ENCODE data around the gene C3orf18. TPM values are rescaled to one million over a fixed set of nuclear protein-coding genes. Genes with fewer than 3 reads are reported as not detected.

Gene C3orf18
- total and polyA plus RNA-seq, 2 experiments from 2014 or later: 2.9 to 5.6 TPM

GRCh38 chr3:50572158-50572557, 4.6 kb upstream of the C3orf18 start:
- TF ChIP-seq EZH2 (IDR thresholded peaks at IDR 0.05; ENCODE audit: borderline replicate concordance) (no peak), EZH2phosphoT487 (IDR thresholded peaks at IDR 0.05; ENCODE audit: low read depth, severe bottlenecking, unreplicated experiment) (no peak), CTCF (IDR thresholded peaks at IDR 0.05; ENCODE audit: poor library complexity) (peak; percentile 69)
- WGBS (ENCODE audit: low lambda C conversion rate, missing lambda C conversion rate): 55% methylated on average over 1 of the region's 1 CpG
- peak; percentile 83 for DNase-seq (ENCODE audit: low spot score)

DNA sequence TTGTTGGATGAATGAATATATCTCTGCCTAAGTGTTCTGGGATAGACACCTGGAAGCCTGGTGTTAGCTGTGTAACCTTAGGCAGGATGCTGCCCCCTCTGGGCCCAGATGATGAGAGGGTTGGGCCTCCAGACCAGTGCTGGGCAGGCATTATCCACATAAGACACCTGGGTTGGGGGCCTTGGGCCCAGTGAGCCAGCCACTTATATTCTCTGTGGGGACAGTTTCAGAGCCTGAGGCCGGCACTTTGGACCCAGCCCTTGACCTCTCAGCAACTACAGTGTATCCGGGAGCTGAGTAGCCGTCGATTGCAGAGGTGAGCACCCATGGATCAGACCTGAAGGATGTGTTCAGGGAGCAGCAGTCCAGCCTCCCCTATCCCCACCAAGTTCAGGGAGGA, 3.9 kb upstream of the C3orf18 start:
- Histone ChIP-seq H2AFZ (no peak overlapping the region), H3K4me3 (no peak overlapping the region), H3K36me3 (replicated peaks; ENCODE audit: insufficient read depth, low read depth) (no peaks in the 10 kb centered on the region), H3K79me2 (peaks cover 10% of the 10 kb centered on the region), H3K9me2 (replicated peaks; ENCODE audit: insufficient read depth) (no peaks in the 10 kb centered on the region), H3K4me2 (no peak overlapping the region), H3K27ac (no peak overlapping the region), H3K9me3 (ENCODE audit: low read depth) (no peaks in the 10 kb centered on the region), H3K27me3 (no peaks in the 10 kb centered on the region), H3K4me1 (ENCODE audit: insufficient read depth) (peaks cover 17% of the 10 kb centered on the region), H4K20me1 (ENCODE audit: insufficient read depth, poor library complexity, severe bottlenecking) (no peaks in the 10 kb centered on the region)
- no peak for DNase-seq (ENCODE audit: low spot score)
- WGBS (ENCODE audit: low lambda C conversion rate, missing lambda C conversion rate): 91% methylated on average over 4 of the region's 4 CpGs
- TF ChIP-seq CTCF (IDR thresholded peaks at IDR 0.05; ENCODE audit: poor library complexity): no peak
- TF ChIP-seq EZH2phosphoT487 (IDR thresholded peaks at IDR 0.05; ENCODE audit: low read depth, severe bottlenecking, unreplicated experiment): no peak
- no peak for TF ChIP-seq EZH2 (IDR thresholded peaks at IDR 0.05; ENCODE audit: borderline replicate concordance)

More at GRCh38 chr3:50572158-50572557, 4.6 kb upstream of the C3orf18 start:
- Histone ChIP-seq H3K4me3 (no peak overlapping the region), H4K20me1 (ENCODE audit: insufficient read depth, poor library complexity, severe bottlenecking) (no peaks in the 10 kb centered on the region), H3K36me3 (replicated peaks; ENCODE audit: insufficient read depth, low read depth) (no peaks in the 10 kb centered on the region), H2AFZ (no peak overlapping the region), H3K27me3 (no peaks in the 10 kb centered on the region), H3K27ac (no peak overlapping the region), H3K4me1 (ENCODE audit: insufficient read depth) (peaks cover 17% of the 10 kb centered on the region), H3K4me2 (no peak overlapping the region), H3K9me3 (ENCODE audit: low read depth) (no peaks in the 10 kb centered on the region), H3K79me2 (peaks cover 10% of the 10 kb centered on the region), H3K9me2 (replicated peaks; ENCODE audit: insufficient read depth) (no peaks in the 10 kb centered on the region)

DNA sequence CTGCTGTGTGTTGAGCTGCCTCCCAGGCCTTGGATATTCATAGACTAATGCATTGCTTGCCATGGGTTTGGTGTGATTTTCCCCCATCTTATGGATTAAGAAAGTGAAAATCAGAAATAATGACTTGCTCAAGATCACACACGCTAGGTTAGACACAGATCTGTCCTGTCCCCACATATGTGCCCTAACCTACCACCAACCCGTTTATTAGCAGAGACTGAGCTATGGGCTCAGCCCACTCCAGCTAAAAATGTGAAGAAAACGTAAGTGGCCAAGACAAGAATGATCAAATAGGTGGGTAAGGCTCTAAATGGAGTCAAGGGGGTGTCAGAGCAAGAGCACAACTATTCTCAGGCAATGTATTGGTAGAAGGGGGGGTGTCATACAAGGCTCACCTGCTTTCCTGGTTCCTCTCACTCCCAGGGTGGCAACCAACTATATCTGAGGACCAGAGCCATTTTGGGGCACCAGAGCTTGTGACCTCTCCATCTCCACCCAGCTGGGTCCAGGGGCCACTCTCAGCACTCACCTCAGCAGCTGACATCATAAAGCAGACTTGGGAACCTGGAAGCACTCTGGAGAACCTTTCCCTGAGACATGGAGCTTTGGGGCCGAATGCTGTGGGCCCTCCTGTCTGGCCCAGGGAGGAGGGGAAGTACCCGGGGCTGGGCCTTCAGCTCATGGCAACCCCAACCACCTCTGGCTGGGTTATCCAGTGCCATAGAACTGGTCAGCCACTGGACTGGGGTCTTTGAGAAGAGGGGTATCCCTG, 3.1 kb upstream of the C3orf18 start:
- no peak overlapping the region for H3K4me3 ChIP-seq
- no peaks in the 10 kb centered on the region for H3K9me3 ChIP-seq (ENCODE audit: low read depth)
- H3K36me3 ChIP-seq (replicated peaks; ENCODE audit: insufficient read depth, low read depth): no peaks in the 10 kb centered on the region
- WGBS (ENCODE audit: low lambda C conversion rate, missing lambda C conversion rate): 95% methylated on average over 5 of the region's 5 CpGs
- H3K4me1 ChIP-seq (ENCODE audit: insufficient read depth): peaks cover 17% of the 10 kb centered on the region
- H4K20me1 ChIP-seq (ENCODE audit: insufficient read depth, poor library complexity, severe bottlenecking): no peaks in the 10 kb centered on the region
- H3K4me2 ChIP-seq: peak overlapping the region; percentile 84
- H2AFZ ChIP-seq: no peak overlapping the region
- DNase-seq (ENCODE audit: low spot score): no peak
- H3K79me2 ChIP-seq: peaks cover 10% of the 10 kb centered on the region
- H3K27ac ChIP-seq: peak overlapping the region; percentile 97
- H3K9me2 ChIP-seq (replicated peaks; ENCODE audit: insufficient read depth): no peaks in the 10 kb centered on the region
- no peak for TF ChIP-seq EZH2phosphoT487 (IDR thresholded peaks at IDR 0.05; ENCODE audit: low read depth, severe bottlenecking, unreplicated experiment)
- no peak for TF ChIP-seq EZH2 (IDR thresholded peaks at IDR 0.05; ENCODE audit: borderline replicate concordance)
- TF ChIP-seq CTCF (IDR thresholded peaks at IDR 0.05; ENCODE audit: poor library complexity): no peak
- H3K27me3 ChIP-seq: no peaks in the 10 kb centered on the region
